Measurements from ENCODE around the gene UBQLN1.

UBQLN1 gene

GRCh38 chr9:83688921-83689320 is 18.8 kb downstream of the UBQLN1 start:
- no peak for DNase-seq

DNA sequence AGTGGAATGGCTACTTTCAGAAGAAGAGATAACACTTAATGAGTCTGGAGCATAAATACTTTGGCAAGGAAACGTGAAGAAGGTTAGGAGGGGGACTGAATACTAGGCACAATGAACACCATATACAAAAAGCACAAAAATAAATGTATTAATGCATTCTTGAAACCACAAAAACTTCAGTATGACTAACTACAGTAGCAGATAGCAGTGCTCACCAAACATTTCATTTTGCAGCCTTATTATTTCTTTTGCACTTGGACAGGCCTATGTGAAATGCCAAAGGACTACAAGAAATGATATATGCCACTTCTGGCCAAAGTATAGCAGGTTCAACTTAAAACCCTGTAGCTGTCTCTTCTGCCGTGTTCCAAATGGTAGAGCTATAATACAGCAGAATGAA is 26.3 kb downstream of the UBQLN1 start:
- DNase-seq = no peak

- no peak for DNase-seq
Observed at GRCh38 chr9:83680233-83680632, 27.5 kb downstream of the UBQLN1 start.

- no peak for DNase-seq
Observed at GRCh38 chr9:83677596-83677995, 30.2 kb downstream of the UBQLN1 start.

- DNase-seq = no peak
Observed at GRCh38 chr9:83675466-83675865, 32.3 kb downstream of the UBQLN1 start.

DNA sequence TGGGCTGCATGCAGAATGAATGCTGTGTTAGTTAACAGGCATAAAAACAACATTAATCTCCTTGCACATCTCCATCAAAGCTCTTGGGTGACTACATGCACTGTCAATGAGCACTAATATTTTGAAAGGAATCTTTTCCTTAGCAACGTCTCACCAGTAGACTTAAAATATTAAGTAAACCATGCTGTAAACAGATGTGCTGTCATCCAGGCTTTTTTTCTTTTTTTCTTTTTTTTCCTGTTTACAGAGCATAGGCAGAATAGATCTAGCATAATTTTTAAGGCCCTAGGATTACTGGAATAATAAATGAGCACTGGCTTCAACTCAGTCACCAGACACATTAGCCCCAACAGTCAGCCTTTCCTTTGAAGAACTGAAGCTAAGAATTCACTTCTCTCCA is 36.3 kb downstream of the UBQLN1 start:
- no peak for DNase-seq

DNA sequence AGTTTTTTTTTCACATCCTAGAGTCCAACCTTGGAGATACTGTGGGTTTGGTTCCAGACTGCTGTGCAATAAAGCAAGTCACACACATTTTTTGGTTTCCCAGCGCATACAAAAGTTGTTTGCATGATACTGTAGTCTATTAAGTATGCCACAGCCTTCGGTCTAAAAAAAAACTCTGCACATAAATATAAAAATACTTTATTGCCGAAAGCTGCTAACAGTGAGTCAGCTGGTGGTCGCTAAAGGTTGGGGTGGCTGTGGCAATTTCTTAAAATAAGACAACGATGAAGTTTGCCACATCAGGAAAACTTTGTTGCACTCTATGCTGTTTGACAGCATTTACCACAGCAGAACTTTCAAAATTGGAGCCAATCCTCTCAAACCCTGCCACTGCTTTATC is 37.4 kb downstream of the UBQLN1 start:
- DNase-seq = no peak

GRCh38 chr9:83669067-83669466 is 38.7 kb downstream of the UBQLN1 start:
- DNase-seq = no peak

GRCh38 chr9:83665580-83666200 is 42.1 kb downstream of the UBQLN1 start:
- DNase-seq = no peak

GRCh38 chr9:83662933-83663332 is 44.8 kb downstream of the UBQLN1 start:
- no peak for DNase-seq

- no peak for DNase-seq
Observed at GRCh38 chr9:83656952-83657351, 50.8 kb downstream of the UBQLN1 start.

DNA sequence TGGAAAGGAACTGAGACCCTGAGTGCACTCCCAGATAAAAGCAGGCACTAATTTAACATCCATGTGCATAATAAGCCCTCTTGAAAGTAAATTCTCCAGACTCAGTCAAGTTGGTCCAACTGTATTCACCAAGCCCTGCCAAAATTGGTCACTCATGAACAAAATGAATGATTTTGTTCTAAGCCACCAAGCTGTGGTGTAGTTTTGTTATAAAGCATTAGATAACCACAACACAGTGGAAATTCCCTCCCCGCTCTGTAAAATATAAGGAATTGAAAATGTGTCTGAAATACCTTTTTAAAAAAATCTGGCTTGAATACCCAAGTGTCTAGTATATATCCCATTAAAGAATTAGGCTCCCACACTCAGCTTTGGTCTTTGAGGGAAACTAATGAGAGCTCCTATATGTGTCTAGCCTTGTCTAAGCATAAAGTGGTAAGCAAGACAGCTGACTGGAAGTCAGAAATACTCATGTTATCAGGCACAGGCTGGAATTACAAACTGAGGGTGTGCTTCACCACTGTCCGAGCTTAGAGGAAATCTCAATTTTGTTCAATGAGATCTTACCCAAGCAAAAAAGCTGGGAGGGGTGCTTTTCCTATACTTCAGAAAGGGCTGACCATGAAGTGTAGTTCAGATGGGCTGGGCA is 51.6 kb downstream of the UBQLN1 start:
- DNase-seq = no peak

DNA sequence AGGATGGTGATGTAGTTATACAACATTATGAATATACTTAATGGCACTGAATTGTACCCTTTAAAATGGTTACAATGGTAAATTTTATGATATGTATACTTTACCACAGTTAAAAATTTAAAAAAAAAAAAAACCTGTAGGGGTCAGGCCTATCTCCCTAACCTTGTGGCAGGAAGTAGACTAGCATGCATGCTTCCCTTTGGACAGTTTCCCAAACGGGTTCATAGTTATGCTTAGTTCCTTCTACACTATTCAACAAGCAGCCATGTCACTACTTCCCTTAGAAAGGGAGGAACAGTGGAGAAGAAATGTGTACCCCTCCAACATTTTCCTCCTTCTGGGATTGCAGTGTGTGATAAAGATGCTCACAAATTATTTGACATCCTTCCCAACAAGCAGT is 52.3 kb downstream of the UBQLN1 start:
- no peak for DNase-seq

- DNase-seq = no peak
Observed at GRCh38 chr9:83652433-83652832, 55.3 kb downstream of the UBQLN1 start.

GRCh38 chr9:83651558-83651957 is 56.2 kb downstream of the UBQLN1 start:
- DNase-seq = no peak

GRCh38 chr9:83649515-83649914 is 58.2 kb downstream of the UBQLN1 start:
- no peak for DNase-seq

DNA sequence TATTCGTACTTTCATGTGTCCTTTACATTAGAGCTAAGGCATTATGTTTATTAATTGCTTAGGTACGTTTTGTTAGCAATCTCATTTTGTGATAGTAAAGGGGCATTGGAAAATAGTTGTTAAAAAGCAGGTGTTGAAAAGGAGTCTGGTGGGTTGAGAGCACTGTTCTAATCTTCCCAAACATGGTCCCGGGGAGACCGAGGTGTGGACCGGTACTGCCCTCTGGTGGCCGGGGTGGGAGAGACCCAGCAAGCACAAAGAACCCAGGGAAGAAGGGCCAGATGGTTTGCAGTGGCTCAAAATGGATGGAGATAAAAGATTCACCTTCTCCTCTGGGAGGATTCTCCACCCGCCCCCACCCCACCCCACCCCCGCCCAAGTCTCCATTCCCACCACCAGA is 58.7 kb downstream of the UBQLN1 start:
- DNase-seq = peak; percentile 70

GRCh38 chr9:83646500-83647239 is 61.1 kb downstream of the UBQLN1 start:
- DNase-seq = no peak

DNA sequence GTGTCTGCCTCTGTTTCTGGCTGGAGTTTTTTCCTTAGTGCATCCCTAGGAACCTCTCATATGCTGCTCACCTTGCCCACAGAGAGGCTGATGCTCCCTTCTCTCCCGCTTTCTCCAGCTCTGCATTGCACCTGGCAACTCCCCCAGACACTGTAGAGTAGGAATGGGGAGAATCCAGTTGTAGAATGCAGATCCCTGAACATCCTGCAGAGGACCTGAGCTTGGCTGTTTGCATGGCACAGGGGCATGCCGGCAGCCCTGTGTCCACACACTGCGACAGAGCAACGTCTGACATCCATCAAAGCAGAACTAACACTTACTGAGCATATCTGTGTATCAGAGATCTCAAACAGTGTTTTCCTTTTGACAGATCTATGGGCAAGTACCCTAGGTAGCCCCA is 65.0 kb downstream of the UBQLN1 start:
- no peak for DNase-seq

DNA sequence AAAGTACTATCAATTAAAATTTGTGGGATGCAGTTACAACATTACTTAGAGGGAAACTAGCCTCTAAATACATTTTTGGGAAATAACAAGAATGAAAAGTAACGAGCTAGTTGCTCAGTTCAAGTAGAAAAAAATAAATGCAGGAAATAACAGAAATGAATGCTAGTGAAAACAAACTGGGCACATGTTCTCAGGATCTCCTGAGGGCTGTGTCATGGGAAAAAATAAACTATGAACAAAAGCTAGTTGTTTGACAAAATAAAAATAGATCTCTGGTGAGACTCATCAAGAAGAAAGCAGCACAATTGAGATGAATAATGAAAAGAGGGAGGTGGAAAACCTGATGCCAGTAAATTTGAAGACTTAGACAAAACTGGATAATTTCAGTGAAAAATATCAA is 68.5 kb downstream of the UBQLN1 start:
- DNase-seq = no peak

GRCh38 chr9:83637389-83637788 is 70.4 kb downstream of the UBQLN1 start:
- no peak for DNase-seq

- no peak for DNase-seq
Observed at GRCh38 chr9:83636813-83637212, 70.9 kb downstream of the UBQLN1 start.

- DNase-seq = no peak
Observed at GRCh38 chr9:83633676-83634075, 74.1 kb downstream of the UBQLN1 start.

DNA sequence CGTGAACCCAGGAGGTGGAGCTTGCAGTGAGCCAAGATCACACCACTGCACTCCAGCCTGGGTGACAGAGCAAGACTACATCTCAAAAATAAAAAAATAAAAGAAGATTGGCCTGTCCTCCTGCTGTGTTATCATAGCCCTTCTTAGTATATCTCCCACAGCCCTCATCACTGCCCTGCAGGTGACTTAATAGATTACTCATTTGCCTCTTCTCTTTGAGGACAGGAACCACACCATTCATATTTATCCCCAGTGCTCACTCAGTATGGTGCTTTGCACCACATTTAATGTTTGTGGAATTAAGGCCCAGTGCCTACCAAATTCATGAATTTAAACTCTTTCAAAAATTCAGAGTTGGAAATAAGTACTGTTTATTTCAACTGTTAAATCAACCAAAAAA is 74.5 kb downstream of the UBQLN1 start:
- no peak for DNase-seq

Data from stimulated activated CD4-positive, alpha-beta T cell treated with anti-CD3 and anti-CD28 coated beads, Interleukin-12 subunit alpha, Interleukin-12 subunit beta, amount 100 ng/mL, for 4 hours (primary cell).